HepG2 (cell line): ENCODE results near the gene PIP5KL1. TPM values are rescaled to one million over a fixed set of nuclear protein-coding genes. Genes with fewer than 3 reads are reported as not detected.

Source experiments
- ATF7-NPFF ChIP-seq: sonication (generic); formaldehyde crosslinking; IDR thresholded peaks from 2 replicates; pipeline ENCODE4 v1.8.1; 2023; ENCODE audit warnings: mild to moderate bottlenecking, low read depth, missing genetic modification reagents, moderate library complexity
- CSRNP2 ChIP-seq: sonication (generic); formaldehyde crosslinking; conservative IDR thresholded peaks from 2 replicates; pipeline ENCODE4 v1.8.0; 2022; ENCODE audit warnings: low read depth, missing genetic modification reagents
- CTCF ChIP-seq: sonication (generic); formaldehyde crosslinking; IDR thresholded peaks from 2 replicates; pipeline ENCODE4 v1.5.0; 2020; ENCODE audit warnings: mild to moderate bottlenecking, missing genetic modification reagents, moderate library complexity
- DRAP1 ChIP-seq: IDR thresholded peaks from 2 replicates; pipeline ENCODE4 v1.6.1; 2016; ENCODE audit warnings: missing genetic modification reagents, missing compliant biosample characterization
- HNRNPK ChIP-seq: fragments of 200-400 bp; formaldehyde crosslinking; IDR thresholded peaks from 2 replicates; pipeline ENCODE4 v1.6.1; 2018; ENCODE audit warnings: low read length, low read depth, moderate library complexity, mild to moderate bottlenecking; ENCODE audit not compliant: poor library complexity, severe bottlenecking
- THRA ChIP-seq: sonication (generic); formaldehyde crosslinking; IDR thresholded peaks from 2 replicates; pipeline ENCODE4 v1.4.0; 2020; ENCODE audit warnings: missing genetic modification reagents, borderline replicate concordance
- USF2 ChIP-seq, 2 experiments: sonication (generic) in 1 of 2; formaldehyde crosslinking in 1 of 2; IDR thresholded peaks; 2 replicates each; pipeline versions ENCODE4 v1.5.1 to v1.6.1; 2011 to 2020; ENCODE audit warnings: borderline replicate concordance in 1 of 2, low read depth in 1 of 2, low read length in 1 of 2, mild to moderate bottlenecking in 1 of 2, missing genetic modification reagents in 1 of 2, moderate library complexity in 1 of 2
- ZBTB49 ChIP-seq: sonication (generic); formaldehyde crosslinking; IDR thresholded peaks from 2 replicates; pipeline ENCODE4 v1.4.0; 2020; ENCODE audit warnings: missing genetic modification reagents, borderline replicate concordance
- ZFP36 ChIP-seq: fragments of 150-350 bp; IDR thresholded peaks from 2 replicates; pipeline ENCODE4 v1.6.1; 2018; ENCODE audit warnings: borderline replicate concordance, low read length, low read depth; ENCODE audit not compliant: partially characterized antibody
- ZNF263 ChIP-seq: sonication (generic); formaldehyde crosslinking; IDR thresholded peaks from 2 replicates; pipeline ENCODE4 v1.4.0; 2020; ENCODE audit warnings: missing genetic modification reagents
- ZNF382 ChIP-seq: sonication (generic); formaldehyde crosslinking; IDR thresholded peaks from 2 replicates; pipeline ENCODE4 v1.5.0; 2020; ENCODE audit warnings: missing genetic modification reagents, mild to moderate bottlenecking, borderline replicate concordance
- ZNF550 ChIP-seq: sonication (generic); formaldehyde crosslinking; IDR thresholded peaks from 2 replicates; pipeline ENCODE4 v1.4.0; 2020; ENCODE audit warnings: mild to moderate bottlenecking, missing genetic modification reagents, borderline replicate concordance
- ZSCAN9 ChIP-seq: IDR thresholded peaks from 2 replicates; pipeline ENCODE4 v1.6.1; 2016; ENCODE audit warnings: borderline replicate concordance
- polyA plus RNA-seq, 8 experiments: library from polyadenylated mRNA; depleted of rRNA in 3 of 8; stranded (reverse) in 7 of 8; unstranded in 1 of 8; fragments of >200 nt; fragmentation: Illumina TruSeq in 4 of 8; extraction: Trizol in 4 of 8; gene quantifications; 2 replicates each; pipeline versions ENCODE4 v1.2.1 to v1.2.3, GENCODE V29; 2011 to 2016; ENCODE audit warnings: low read depth in 4 of 8, missing spikeins in 1 of 8, mixed read lengths in 1 of 8; ENCODE audit not compliant: insufficient read depth in 1 of 8
- total RNA-seq, 5 experiments: library from RNA; depleted of rRNA; stranded (reverse); fragments of >200 nt; fragmentation: Illumina TruSeq; extraction: Trizol; gene quantifications; 2 replicates each; pipeline ENCODE4 v1.2.3, GENCODE V29; 2016; ENCODE audit warnings: low read depth in 1 of 5

Gene PIP5KL1
- total and polyA plus RNA-seq, 2 of the 13 experiments (the other 11 are each of a cell fraction or from before 2014, with no cell fraction given), result 0.20 to 0.49 TPM

- no peak for TF ChIP-seq THRA
- no peak for TF ChIP-seq ZNF550 (CRISPR knock-in tag)
- TF ChIP-seq ZNF263 (CRISPR knock-in tag), result peak; percentile 23; the same call in 1 of the 2 replicates
- no peak for TF ChIP-seq ZBTB49
- no peak for TF ChIP-seq USF2 (IDR thresholded peaks at IDR 0.05; ENCODE audit: low read depth, low read length)
- no peak for TF ChIP-seq USF2 (CRISPR knock-in tag; IDR thresholded peaks at IDR 0.05; ENCODE audit: borderline replicate concordance)
- no peak for TF ChIP-seq ATF7-NPFF (CRISPR knock-in tag)
- TF ChIP-seq HNRNPK, result no peak
- no peak for TF ChIP-seq DRAP1
- no peak for TF ChIP-seq ZFP36
- TF ChIP-seq ZSCAN9 (CRISPR knock-in tag), result no peak
- TF ChIP-seq CTCF (CRISPR knock-in tag), result peak; percentile 20; the same call in 1 of the 2 replicates
- no peak for TF ChIP-seq CSRNP2 (CRISPR knock-in tag)
- no peak for TF ChIP-seq ZNF382 (CRISPR knock-in tag)
Measured at GRCh38 chr9:127915801-127916719, 14.5 kb downstream of the PIP5KL1 start (continued).
